BE2C (cell line): ENCODE results near the gene LENEP.
A peak's percentile ranks its signal among the peaks of the same experiment; 100 is the strongest.

Experiments used
- DNase-seq: peaks from one replicate; pipeline ENCODE4 v3.0.0-alpha.2; 2020
- H3K27me3 ChIP-seq: fragments of 250-450 bp; sonication (Bioruptor Pico); 2 replicates; pipeline ENCODE4 v1.5.1; 2020; ENCODE audit warnings: mild to moderate bottlenecking
- H3K36me3 ChIP-seq: fragments of 250-450 bp; sonication (Bioruptor Pico); 2 replicates; pipeline ENCODE4 v1.5.1; 2020; ENCODE audit warnings: mild to moderate bottlenecking
- H3K4me1 ChIP-seq: fragments of 250-450 bp; sonication (Bioruptor Pico); 2 replicates; pipeline ENCODE4 v1.5.1; 2020
- H3K4me3 ChIP-seq: 2 replicates; pipeline ENCODE4 v1.5.1; 2011; ENCODE audit warnings: low read depth, low read length
- H3K9me3 ChIP-seq: fragments of 250-450 bp; sonication (Bioruptor Pico); 2 replicates; pipeline ENCODE4 v1.5.1; 2020
- CTCF ChIP-seq: IDR thresholded peaks from 2 replicates; pipeline ENCODE4 v1.5.1; 2012; ENCODE audit warnings: mild to moderate bottlenecking, low read depth, low read length

LENEP gene

GRCh38 chr1:154969860-154970452 is 23.4 kb upstream of the LENEP start:
- no peak for TF ChIP-seq CTCF
- Histone ChIP-seq H3K4me3 (peak overlapping the region; percentile 84), H3K9me3 (no peaks in the 10 kb centered on the region), H3K27me3 (no peaks in the 10 kb centered on the region), H3K4me1 (peaks cover 18% of the 10 kb centered on the region), H3K36me3 (peaks cover 36% of the 10 kb centered on the region)
- DNase-seq: no peak

- H3K36me3 ChIP-seq: peaks cover 27% of the 10 kb centered on the region
- peak within 1 kb of the TSS; percentile 84 for H3K4me3 ChIP-seq
- peaks cover 18% of the 10 kb centered on the region for H3K4me1 ChIP-seq
- no peaks in the 10 kb centered on the region for H3K9me3 ChIP-seq
- DNase-seq: peak; percentile 97
- TF ChIP-seq CTCF: no peak
- no peaks in the 10 kb centered on the region for H3K27me3 ChIP-seq
Measured at GRCh38 chr1:154970631-154971340, 22.6 kb upstream of the LENEP start, which contains the start of gene SHC1. Gene SHC1, minus strand, starts transcription at chr1:154970747. Its CDS starts 221 bp downstream, at chr1:154970526.

- no peaks in the 10 kb centered on the region for H3K27me3 ChIP-seq
- no peak for DNase-seq
- H3K4me3 ChIP-seq: peak overlapping the region; percentile 84
- peaks cover 21% of the 10 kb centered on the region for H3K36me3 ChIP-seq
- H3K9me3 ChIP-seq: no peaks in the 10 kb centered on the region
- TF ChIP-seq CTCF: no peak
- H3K4me1 ChIP-seq: peaks cover 18% of the 10 kb centered on the region
Measured at GRCh38 chr1:154971341-154971998, 21.9 kb upstream of the LENEP start.

- no peak for DNase-seq
- Histone ChIP-seq H3K9me3 (no peaks in the 10 kb centered on the region), H3K36me3 (peaks cover 14% of the 10 kb centered on the region), H3K27me3 (no peaks in the 10 kb centered on the region), H3K4me1 (peaks cover 21% of the 10 kb centered on the region), H3K4me3 (no peak overlapping the region)
- TF ChIP-seq CTCF: no peak
Measured at GRCh38 chr1:154972213-154972516, 21.2 kb upstream of the LENEP start.

- Histone ChIP-seq H3K27me3 (no peaks in the 10 kb centered on the region), H3K4me3 (peak overlapping the region; percentile 85; the same call in 1 of the 2 replicates), H3K9me3 (no peaks in the 10 kb centered on the region), H3K36me3 (peaks cover 8% of the 10 kb centered on the region), H3K4me1 (peaks cover 27% of the 10 kb centered on the region)
- no peak for TF ChIP-seq CTCF
- DNase-seq: no peak
Measured at GRCh38 chr1:154972517-154973343, 20.7 kb upstream of the LENEP start.
